ENCODE data around the gene MOCOS.
A peak's percentile ranks its signal among the peaks of the same experiment; 100 is the strongest.

Gene MOCOS

GRCh38 chr18:36312806-36313395 lies 125.6 kb downstream of the MOCOS start:
- peak; percentile 49 for DNase-seq
- H3K27me3 ChIP-seq (replicated peaks): no peaks in the 10 kb centered on the region
- no peaks in the 10 kb centered on the region for H3K36me3 ChIP-seq (replicated peaks)
- in situ Hi-C loops (cut with HindIII; ENCODE audit: low pct_ligation_motif_present, low sequenced_read_pairs): no loop called here
- peak overlapping the region; percentile 84 for H3K27ac ChIP-seq
- no peak for TF ChIP-seq CTCF (IDR thresholded peaks at IDR 0.05; ENCODE audit: low read depth, low read length, missing control alignments)
- no peak overlapping the region for H3K4me3 ChIP-seq (ENCODE audit: low read depth, low read length)

- Histone ChIP-seq H3K4me3 (ENCODE audit: low read depth, low read length) (no peak overlapping the region), H3K27me3 (replicated peaks) (no peaks in the 10 kb centered on the region), H3K27ac (peak overlapping the region; percentile 84), H3K36me3 (replicated peaks) (no peaks in the 10 kb centered on the region)
- in situ Hi-C loops (cut with HindIII; ENCODE audit: low pct_ligation_motif_present, low sequenced_read_pairs): no loop called here
- DNase-seq: no peak
- no peak for TF ChIP-seq CTCF (IDR thresholded peaks at IDR 0.05; ENCODE audit: low read depth, low read length, missing control alignments)
These were observed 126.8 kb downstream of the MOCOS start for GRCh38 chr18:36314098-36314497.

GRCh38 chr18:36314754-36315153 lies 127.5 kb downstream of the MOCOS start:
- H3K27me3 ChIP-seq (replicated peaks): no peaks in the 10 kb centered on the region
- no peak overlapping the region for H3K4me3 ChIP-seq (ENCODE audit: low read depth, low read length)
- no peak for TF ChIP-seq CTCF (IDR thresholded peaks at IDR 0.05; ENCODE audit: low read depth, low read length, missing control alignments)
- DNase-seq: peak; percentile 88
- in situ Hi-C loops (cut with HindIII; ENCODE audit: low pct_ligation_motif_present, low sequenced_read_pairs): no loop called here
- no peaks in the 10 kb centered on the region for H3K36me3 ChIP-seq (replicated peaks)
- H3K27ac ChIP-seq: peak overlapping the region; percentile 84

- Histone ChIP-seq H3K4me3 (ENCODE audit: low read depth, low read length) (no peak overlapping the region), H3K27me3 (replicated peaks) (no peaks in the 10 kb centered on the region), H3K36me3 (replicated peaks) (no peaks in the 10 kb centered on the region), H3K27ac (peak overlapping the region; percentile 84)
- TF ChIP-seq CTCF (IDR thresholded peaks at IDR 0.05; ENCODE audit: low read depth, low read length, missing control alignments): no peak
- DNase-seq: peak; percentile 72
- in situ Hi-C loops (cut with HindIII; ENCODE audit: low pct_ligation_motif_present, low sequenced_read_pairs): no loop called here
These were observed 128.4 kb downstream of the MOCOS start for GRCh38 chr18:36315736-36316135.

GRCh38 chr18:36316246-36316645 lies 128.9 kb downstream of the MOCOS start:
- H3K27me3 ChIP-seq (replicated peaks): no peaks in the 10 kb centered on the region
- no peak for TF ChIP-seq CTCF (IDR thresholded peaks at IDR 0.05; ENCODE audit: low read depth, low read length, missing control alignments)

More at GRCh38 chr18:36316246-36316645, 128.9 kb downstream of the MOCOS start:
- Histone ChIP-seq H3K27ac (peak overlapping the region; percentile 84), H3K36me3 (replicated peaks) (no peaks in the 10 kb centered on the region), H3K4me3 (ENCODE audit: low read depth, low read length) (no peak overlapping the region)
- no peak for DNase-seq
- in situ Hi-C loops (cut with HindIII; ENCODE audit: low pct_ligation_motif_present, low sequenced_read_pairs): no loop called here
